DOHH2 (cell line): Measurements from ENCODE around the gene SAE1.
"Not testable (repeated sequence)": the region's sequence is repeated elsewhere in the genome, so short reads cannot be mapped to it uniquely, and the experiment has no call there.

Experiments used
- CTCF ChIP-seq: fragments of 200-600 bp; sonication (generic); IDR thresholded peaks from one replicate; pipeline ENCODE4 v1.5.1; 2014; ENCODE audit warnings: antibody characterized with exemption, mild to moderate bottlenecking, low read depth, low read length; ENCODE audit not compliant: poor library complexity, severe bottlenecking
- EZH2phosphoT487 ChIP-seq: fragments of 200-600 bp; sonication (generic); IDR thresholded peaks from 2 replicates; pipeline ENCODE4 v1.6.1; 2017; ENCODE audit warnings: borderline replicate concordance, mild to moderate bottlenecking, antibody characterized with exemption, low read length, moderate library complexity, mixed read lengths

- not testable (repeated sequence) for TF ChIP-seq CTCF, EZH2phosphoT487
Measured at GRCh38 chr19:47253016-47253415, 122.4 kb downstream of the SAE1 start.
